T-helper 2 cell treated with Interferon-gamma antibody and Interleukin-4, amounts not matched to agents 5 μg/mL and 100 μg/mL, for 36 hours (primary cell): Measurements from ENCODE around the gene ANTXR2.
"Not testable (repeated sequence)": the region's sequence is repeated elsewhere in the genome, so short reads cannot be mapped to it uniquely, and the experiment has no call there.

Experiments used
- DNase-seq: peaks from one replicate; pipeline ENCODE4 v3.0.0; 2021; ENCODE audit warnings: low spot score
- H3K27ac Mint-ChIP-seq: one replicate; pipeline ENCODE4 v1.8.0; 2021; ENCODE audit warnings: mild to moderate bottlenecking, mixed read lengths
- H3K27me3 Mint-ChIP-seq: one replicate; pipeline ENCODE4 v1.8.0; 2021; ENCODE audit warnings: low read depth, mixed read lengths
- H3K36me3 Mint-ChIP-seq: one replicate; pipeline ENCODE4 v1.8.0; 2021; ENCODE audit warnings: low read depth, mixed read lengths
- H3K4me1 Mint-ChIP-seq: one replicate; pipeline ENCODE4 v1.8.0; 2021; ENCODE audit warnings: low read depth, mixed read lengths
- H3K4me3 Mint-ChIP-seq: one replicate; pipeline ENCODE4 v1.8.0; 2022; ENCODE audit warnings: mild to moderate bottlenecking, moderate library complexity, mixed read lengths
- H3K9me3 Mint-ChIP-seq: one replicate; pipeline ENCODE4 v1.8.0; 2021; ENCODE audit warnings: mixed read lengths

ANTXR2 gene

GRCh38 chr4:80072744-80073472, at the start of gene ANTXR2:
Gene ANTXR2 (minus strand): TSS chr4:80073229. CDS start chr4:80072560, 669 bp downstream.
- H3K4me3 Mint-ChIP-seq: peak within 1 kb of the TSS; percentile 95
- peaks cover 2% of the 10 kb centered on the region for H3K27me3 Mint-ChIP-seq
- no peaks in the 10 kb centered on the region for H3K9me3 Mint-ChIP-seq
- peaks cover 58% of the 10 kb centered on the region for H3K4me1 Mint-ChIP-seq
- H3K36me3 Mint-ChIP-seq: peaks cover 32% of the 10 kb centered on the region
- peak; percentile 75 for DNase-seq
- peak within 1 kb of the TSS; percentile 87 for H3K27ac Mint-ChIP-seq

GRCh38 chr4:80121815-80122214, 48.8 kb upstream of the ANTXR2 start:
- H3K36me3 Mint-ChIP-seq: peaks cover 15% of the 10 kb centered on the region
- H3K4me1 Mint-ChIP-seq: peaks cover 33% of the 10 kb centered on the region
- peaks cover 37% of the 10 kb centered on the region for H3K27me3 Mint-ChIP-seq
- not testable (repeated sequence) for H3K27ac Mint-ChIP-seq, H3K4me3 Mint-ChIP-seq, DNase-seq
- peaks cover 38% of the 10 kb centered on the region for H3K9me3 Mint-ChIP-seq

GRCh38 chr4:80119620-80120019, 46.6 kb upstream of the ANTXR2 start:
- H3K27me3 Mint-ChIP-seq: peaks cover 41% of the 10 kb centered on the region
- peaks cover 11% of the 10 kb centered on the region for H3K4me1 Mint-ChIP-seq
- peaks cover 40% of the 10 kb centered on the region for H3K9me3 Mint-ChIP-seq
- H3K27ac Mint-ChIP-seq, DNase-seq, H3K4me3 Mint-ChIP-seq: not testable (repeated sequence)
- H3K36me3 Mint-ChIP-seq: peaks cover 15% of the 10 kb centered on the region

- Mint-ChIP-seq H3K9me3 (peaks cover 34% of the 10 kb centered on the region), H3K4me3 (no peak overlapping the region), H3K4me1 (peaks cover 4% of the 10 kb centered on the region), H3K27me3 (peaks cover 47% of the 10 kb centered on the region), H3K27ac (no peak overlapping the region), H3K36me3 (peaks cover 15% of the 10 kb centered on the region)
- DNase-seq: no peak
These were observed 43.5 kb upstream of the ANTXR2 start for GRCh38 chr4:80116516-80116915.

GRCh38 chr4:80115368-80116181, 42.5 kb upstream of the ANTXR2 start:
- Mint-ChIP-seq H3K4me1 (peaks cover 4% of the 10 kb centered on the region), H3K36me3 (peaks cover 15% of the 10 kb centered on the region)
- DNase-seq: no peak

GRCh38 chr4:80114732-80115265, 41.8 kb upstream of the ANTXR2 start:
- no peak for DNase-seq
- Mint-ChIP-seq H3K36me3 (peaks cover 13% of the 10 kb centered on the region), H3K4me3 (no peak overlapping the region), H3K4me1 (peaks cover 4% of the 10 kb centered on the region), H3K27ac (no peak overlapping the region), H3K27me3 (peaks cover 49% of the 10 kb centered on the region), H3K9me3 (peaks cover 32% of the 10 kb centered on the region)

More at GRCh38 chr4:80115368-80116181, 42.5 kb upstream of the ANTXR2 start:
- H3K9me3 Mint-ChIP-seq: peaks cover 33% of the 10 kb centered on the region
- no peak overlapping the region for H3K27ac Mint-ChIP-seq
- peaks cover 51% of the 10 kb centered on the region for H3K27me3 Mint-ChIP-seq
- no peak overlapping the region for H3K4me3 Mint-ChIP-seq

GRCh38 chr4:80113615-80114014, 40.6 kb upstream of the ANTXR2 start:
- Mint-ChIP-seq H3K4me1 (peaks cover 4% of the 10 kb centered on the region), H3K4me3 (no peak overlapping the region), H3K36me3 (peaks cover 9% of the 10 kb centered on the region), H3K27ac (no peak overlapping the region), H3K27me3 (peaks cover 41% of the 10 kb centered on the region), H3K9me3 (peaks cover 20% of the 10 kb centered on the region)
- no peak for DNase-seq

GRCh38 chr4:80112236-80112635, 39.2 kb upstream of the ANTXR2 start:
- H3K4me1 Mint-ChIP-seq: peaks cover 4% of the 10 kb centered on the region
- no peak overlapping the region for H3K4me3 Mint-ChIP-seq
- H3K27ac Mint-ChIP-seq: no peak overlapping the region
- peaks cover 17% of the 10 kb centered on the region for H3K9me3 Mint-ChIP-seq
- peaks cover 31% of the 10 kb centered on the region for H3K27me3 Mint-ChIP-seq
- H3K36me3 Mint-ChIP-seq: peaks cover 6% of the 10 kb centered on the region
- DNase-seq: no peak

- Mint-ChIP-seq H3K9me3 (peaks cover 20% of the 10 kb centered on the region), H3K27ac (no peak overlapping the region), H3K27me3 (peaks cover 28% of the 10 kb centered on the region), H3K4me3 (no peak overlapping the region), H3K36me3 (peaks cover 8% of the 10 kb centered on the region), H3K4me1 (peaks cover 4% of the 10 kb centered on the region)
- DNase-seq: no peak
These were observed 38.2 kb upstream of the ANTXR2 start for GRCh38 chr4:80111276-80111675.

- Mint-ChIP-seq H3K4me1 (no peaks in the 10 kb centered on the region), H3K4me3 (no peak overlapping the region), H3K27me3 (peaks cover 27% of the 10 kb centered on the region), H3K27ac (no peak overlapping the region), H3K9me3 (peaks cover 27% of the 10 kb centered on the region), H3K36me3 (peaks cover 8% of the 10 kb centered on the region)
- DNase-seq: no peak
These were observed 34.3 kb upstream of the ANTXR2 start for GRCh38 chr4:80107374-80107773.

GRCh38 chr4:80104927-80105326, 31.9 kb upstream of the ANTXR2 start:
- Mint-ChIP-seq H3K36me3 (peaks cover 8% of the 10 kb centered on the region), H3K9me3 (peaks cover 27% of the 10 kb centered on the region), H3K27me3 (peaks cover 21% of the 10 kb centered on the region), H3K4me3 (no peak overlapping the region), H3K4me1 (no peaks in the 10 kb centered on the region), H3K27ac (no peak overlapping the region)
- no peak for DNase-seq

- no peak for DNase-seq
- Mint-ChIP-seq H3K4me3 (no peak overlapping the region), H3K27me3 (peaks cover 25% of the 10 kb centered on the region), H3K27ac (no peak overlapping the region), H3K4me1 (no peaks in the 10 kb centered on the region), H3K9me3 (peaks cover 27% of the 10 kb centered on the region), H3K36me3 (peaks cover 6% of the 10 kb centered on the region)
These were observed 30.6 kb upstream of the ANTXR2 start for GRCh38 chr4:80103629-80104028.

- Mint-ChIP-seq H3K4me1 (no peaks in the 10 kb centered on the region), H3K4me3 (no peak overlapping the region), H3K36me3 (peaks cover 4% of the 10 kb centered on the region), H3K9me3 (peaks cover 12% of the 10 kb centered on the region), H3K27me3 (peaks cover 36% of the 10 kb centered on the region), H3K27ac (no peak overlapping the region)
- DNase-seq: no peak
These were observed 28.7 kb upstream of the ANTXR2 start for GRCh38 chr4:80101792-80102116.
